WTC11 (cell line): ENCODE measurements around the gene FAM3C. TPM values are rescaled to one million over a fixed set of nuclear protein-coding genes. Genes with fewer than 3 reads are reported as not detected.

Experiments
- ATAC-seq: fragments of 200-7000 bp; cut with Tn5 transposase; 2 replicates; pipeline ENCODE4 v1.10.0; 2021; ENCODE audit warnings: mild to moderate bottlenecking, moderate library complexity
- CTCF ChIA-PET: fragments of 300-600 bp; sonication (Branson Sonifier 250); formaldehyde crosslinking; loops from one replicate; lab custom pipeline; 2021; ENCODE audit warnings: antibody characterized with exemption; lab: Charles Lee
- POLR2A ChIA-PET: fragments of 350-600 bp; sonication (Branson Sonifier 250); formaldehyde crosslinking; loops from one replicate; lab custom pipeline; 2021; ENCODE audit warnings: antibody characterized with exemption; lab: Charles Lee
- DNase-seq: peaks from one replicate; pipeline ENCODE4 v3.0.0; 2021; ENCODE audit warnings: low spot score
- H3K27ac Mint-ChIP-seq: 2 replicates; pipeline ENCODE4 v1.8.0; 2021; ENCODE audit warnings: mixed read lengths
- H3K27me3 Mint-ChIP-seq: 2 replicates; pipeline ENCODE4 v1.8.0; 2021; ENCODE audit warnings: low read depth, mild to moderate bottlenecking, moderate library complexity, mixed read lengths
- H3K36me3 Mint-ChIP-seq: 2 replicates; pipeline ENCODE4 v1.8.0; 2021; ENCODE audit warnings: mixed read lengths
- H3K4me1 Mint-ChIP-seq: 2 replicates; pipeline ENCODE4 v1.8.0; 2022; ENCODE audit warnings: mixed read lengths
- H3K4me3 Mint-ChIP-seq: 2 replicates; pipeline ENCODE4 v1.8.0; 2021; ENCODE audit warnings: mild to moderate bottlenecking, moderate library complexity, mixed read lengths
- H3K9me3 Mint-ChIP-seq: 2 replicates; pipeline ENCODE4 v1.8.0; 2021; ENCODE audit warnings: mixed read lengths
- AR ChIP-seq: fragments of 250-450 bp; sonication (Bioruptor Pico); IDR thresholded peaks from 2 replicates; pipeline ENCODE4 v1.9.0; 2021; ENCODE audit warnings: mild to moderate bottlenecking
- E2F5 ChIP-seq: sonication (generic); formaldehyde crosslinking; IDR thresholded peaks from 2 replicates; pipeline ENCODE4 v1.8.1; 2022; ENCODE audit warnings: mild to moderate bottlenecking, moderate library complexity, missing genetic modification reagents
- FOXJ3 ChIP-seq: sonication (generic); formaldehyde crosslinking; IDR thresholded peaks from 2 replicates; pipeline ENCODE4 v1.9.0; 2021; ENCODE audit warnings: missing genetic modification reagents, mild to moderate bottlenecking, borderline replicate concordance
- FOXP1 ChIP-seq: sonication (generic); formaldehyde crosslinking; IDR thresholded peaks from 2 replicates; pipeline ENCODE4 v1.8.0; 2022; ENCODE audit warnings: missing genetic modification reagents, mild to moderate bottlenecking, moderate library complexity, borderline replicate concordance
- GABPB1 ChIP-seq: sonication (generic); formaldehyde crosslinking; IDR thresholded peaks from 2 replicates; pipeline ENCODE4 v1.8.1; 2023; ENCODE audit warnings: mild to moderate bottlenecking, missing genetic modification reagents
- IRF2 ChIP-seq: sonication (generic); formaldehyde crosslinking; IDR thresholded peaks from 2 replicates; pipeline ENCODE4 v1.8.0; 2022; ENCODE audit warnings: low read depth, missing genetic modification reagents, borderline replicate concordance
- KAT7 ChIP-seq: sonication (generic); formaldehyde crosslinking; IDR thresholded peaks from 2 replicates; pipeline ENCODE4 v1.8.1; 2023; ENCODE audit warnings: missing genetic modification reagents, mild to moderate bottlenecking, borderline replicate concordance
- SP1 ChIP-seq: sonication (generic); formaldehyde crosslinking; conservative IDR thresholded peaks from 2 replicates; pipeline ENCODE4 v1.8.1; 2022; ENCODE audit warnings: missing genetic modification reagents
- TEAD1 ChIP-seq: sonication (generic); formaldehyde crosslinking; IDR thresholded peaks from 2 replicates; pipeline ENCODE4 v1.8.0; 2022; ENCODE audit warnings: mild to moderate bottlenecking, missing genetic modification reagents
- TP53 ChIP-seq: sonication (generic); formaldehyde crosslinking; IDR thresholded peaks from 2 replicates; pipeline ENCODE4 v1.8.1; 2023; ENCODE audit warnings: mild to moderate bottlenecking, missing genetic modification reagents
- ZNF121 ChIP-seq: sonication (generic); formaldehyde crosslinking; IDR thresholded peaks from 2 replicates; pipeline ENCODE4 v1.8.0; 2023; ENCODE audit warnings: missing genetic modification reagents
- ZNF263 ChIP-seq: sonication (generic); formaldehyde crosslinking; IDR thresholded peaks from 2 replicates; pipeline ENCODE4 v1.8.1; 2022; ENCODE audit warnings: low read depth, mild to moderate bottlenecking, moderate library complexity, missing genetic modification reagents
- total RNA-seq: library from RNA; stranded (reverse); gene quantifications from 3 replicates; pipeline ENCODE4 v1.2.3, GENCODE V29; 2021
- TF ChIP-seq, protein P1 (sequence below): sonication (generic); formaldehyde crosslinking; IDR thresholded peaks from 2 replicates; pipeline ENCODE4 v1.8.0; 2023; ENCODE audit warnings: missing genetic modification reagents
- TF ChIP-seq, protein P2 (sequence below): fragments of 250-450 bp; sonication (Bioruptor Pico); conservative IDR thresholded peaks from 2 replicates; pipeline ENCODE4 v1.9.0; 2021; ENCODE audit warnings: mild to moderate bottlenecking
- TF ChIP-seq, protein P3 (sequence below): sonication (generic); formaldehyde crosslinking; IDR thresholded peaks from 2 replicates; pipeline ENCODE4 v1.8.1; 2023; ENCODE audit warnings: mild to moderate bottlenecking, missing genetic modification reagents, moderate library complexity
- TF ChIP-seq, protein P4 (sequence below): sonication (generic); formaldehyde crosslinking; IDR thresholded peaks from 2 replicates; pipeline ENCODE4 v1.8.0; 2022; ENCODE audit warnings: mild to moderate bottlenecking, missing genetic modification reagents
- TF ChIP-seq, protein P5 (sequence below): sonication (generic); formaldehyde crosslinking; conservative IDR thresholded peaks from 2 replicates; pipeline ENCODE4 v1.8.1; 2023; ENCODE audit warnings: mild to moderate bottlenecking, low read depth, missing genetic modification reagents, moderate library complexity
- TF ChIP-seq, protein P6 (sequence below): sonication (generic); formaldehyde crosslinking; IDR thresholded peaks from 2 replicates; pipeline ENCODE4 v1.8.1; 2023; ENCODE audit warnings: mild to moderate bottlenecking, missing genetic modification reagents, moderate library complexity

FAM3C gene
- total RNA-seq, 1 experiment from 2014 or later: 65.7 TPM

GRCh38 chr7:121419201-121420148 is 23.4 kb upstream of the FAM3C start (continued):
- no peak for TF ChIP-seq KAT7 (CRISPR knock-in tag)
- TF ChIP-seq, protein P1, sequence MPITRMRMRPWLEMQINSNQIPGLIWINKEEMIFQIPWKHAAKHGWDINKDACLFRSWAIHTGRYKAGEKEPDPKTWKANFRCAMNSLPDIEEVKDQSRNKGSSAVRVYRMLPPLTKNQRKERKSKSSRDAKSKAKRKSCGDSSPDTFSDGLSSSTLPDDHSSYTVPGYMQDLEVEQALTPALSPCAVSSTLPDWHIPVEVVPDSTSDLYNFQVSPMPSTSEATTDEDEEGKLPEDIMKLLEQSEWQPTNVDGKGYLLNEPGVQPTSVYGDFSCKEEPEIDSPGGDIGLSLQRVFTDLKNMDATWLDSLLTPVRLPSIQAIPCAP (CRISPR knock-in tag): no peak
- TF ChIP-seq TP53 (CRISPR knock-in tag): no peak
- TF ChIP-seq, protein P2, sequence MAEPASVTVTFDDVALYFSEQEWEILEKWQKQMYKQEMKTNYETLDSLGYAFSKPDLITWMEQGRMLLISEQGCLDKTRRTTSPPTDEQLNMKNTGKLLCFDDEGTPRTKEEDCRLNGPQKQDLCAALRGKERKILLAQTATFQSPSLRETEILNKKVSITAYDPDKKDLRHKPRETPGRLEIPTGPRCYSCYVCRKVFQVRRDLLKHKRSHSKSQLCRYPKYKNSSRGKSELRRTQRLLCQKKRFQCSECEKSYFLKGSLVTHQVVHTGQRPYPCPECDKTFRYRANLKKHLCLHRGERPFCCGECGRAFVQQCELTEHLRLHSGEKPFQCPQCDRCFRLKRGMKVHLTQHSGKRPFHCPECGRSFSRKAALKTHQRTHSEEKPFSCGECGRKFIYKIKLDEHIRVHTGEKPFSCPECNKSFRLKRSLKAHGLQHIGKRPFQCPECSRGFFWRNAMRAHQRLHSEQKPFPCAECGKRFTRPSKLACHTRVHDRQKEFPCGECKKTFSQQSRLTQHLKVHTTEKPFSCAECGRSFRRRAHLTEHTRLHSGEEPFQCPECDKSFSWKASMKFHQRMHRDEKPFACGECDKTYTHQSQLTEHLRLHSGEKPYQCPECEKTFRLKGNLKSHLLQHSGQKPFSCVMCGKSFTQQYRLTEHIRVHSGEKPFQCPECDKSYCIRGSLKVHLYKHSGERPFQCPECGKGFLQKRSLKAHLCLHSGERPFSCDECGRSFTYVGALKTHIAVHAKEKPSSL: no peak
- TF ChIP-seq FOXJ3: no peak
- TF ChIP-seq ZNF121: no peak
- no peak for TF ChIP-seq AR (CRISPR knock-in tag)
- no peak for TF ChIP-seq GABPB1 (CRISPR knock-in tag)
- TF ChIP-seq, protein P3, sequence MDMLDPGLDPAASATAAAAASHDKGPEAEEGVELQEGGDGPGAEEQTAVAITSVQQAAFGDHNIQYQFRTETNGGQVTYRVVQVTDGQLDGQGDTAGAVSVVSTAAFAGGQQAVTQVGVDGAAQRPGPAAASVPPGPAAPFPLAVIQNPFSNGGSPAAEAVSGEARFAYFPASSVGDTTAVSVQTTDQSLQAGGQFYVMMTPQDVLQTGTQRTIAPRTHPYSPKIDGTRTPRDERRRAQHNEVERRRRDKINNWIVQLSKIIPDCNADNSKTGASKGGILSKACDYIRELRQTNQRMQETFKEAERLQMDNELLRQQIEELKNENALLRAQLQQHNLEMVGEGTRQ (CRISPR knock-in tag): no peak
- TF ChIP-seq TEAD1 (CRISPR knock-in tag): no peak

DNA sequence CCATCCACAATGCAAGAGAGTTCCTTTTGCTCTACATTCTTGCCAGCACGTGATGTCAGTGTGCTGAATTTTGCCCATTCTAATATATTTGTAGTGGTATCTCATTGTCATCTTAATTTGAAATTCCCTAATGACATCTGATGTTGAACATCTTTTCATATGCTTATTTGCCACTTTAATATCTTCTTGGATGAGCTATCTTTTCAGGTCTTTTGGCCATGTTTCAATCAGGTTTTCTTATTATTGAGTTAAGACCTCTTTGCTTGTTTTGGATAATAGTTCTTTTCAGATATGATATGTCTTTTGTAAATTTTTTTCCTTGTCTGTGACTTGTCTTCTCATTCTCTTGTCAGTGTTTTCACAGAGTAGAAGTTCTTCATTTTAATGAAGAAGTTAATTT is 20.4 kb upstream of the FAM3C start:
- Mint-ChIP-seq H3K27me3 (no peaks in the 10 kb centered on the region), H3K9me3 (peaks cover 6% of the 10 kb centered on the region), H3K4me1 (peaks cover 8% of the 10 kb centered on the region), H3K27ac (no peak overlapping the region), H3K4me3 (no peak overlapping the region), H3K36me3 (no peaks in the 10 kb centered on the region)
- no peak for ATAC-seq
- ChIA-PET CTCF (no interaction called here), POLR2A (no interaction called here)
- no peak for DNase-seq
- TF ChIP-seq ZNF263 (CRISPR knock-in tag) (no peak), IRF2 (CRISPR knock-in tag) (no peak), SP1 (CRISPR knock-in tag) (no peak), KAT7 (CRISPR knock-in tag) (no peak), TP53 (CRISPR knock-in tag) (no peak), E2F5 (CRISPR knock-in tag) (no peak), FOXP1 (CRISPR knock-in tag) (no peak)
- TF ChIP-seq, protein P4, sequence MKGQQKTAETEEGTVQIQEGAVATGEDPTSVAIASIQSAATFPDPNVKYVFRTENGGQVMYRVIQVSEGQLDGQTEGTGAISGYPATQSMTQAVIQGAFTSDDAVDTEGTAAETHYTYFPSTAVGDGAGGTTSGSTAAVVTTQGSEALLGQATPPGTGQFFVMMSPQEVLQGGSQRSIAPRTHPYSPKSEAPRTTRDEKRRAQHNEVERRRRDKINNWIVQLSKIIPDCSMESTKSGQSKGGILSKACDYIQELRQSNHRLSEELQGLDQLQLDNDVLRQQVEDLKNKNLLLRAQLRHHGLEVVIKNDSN: no peak
- TF ChIP-seq, protein P5, sequence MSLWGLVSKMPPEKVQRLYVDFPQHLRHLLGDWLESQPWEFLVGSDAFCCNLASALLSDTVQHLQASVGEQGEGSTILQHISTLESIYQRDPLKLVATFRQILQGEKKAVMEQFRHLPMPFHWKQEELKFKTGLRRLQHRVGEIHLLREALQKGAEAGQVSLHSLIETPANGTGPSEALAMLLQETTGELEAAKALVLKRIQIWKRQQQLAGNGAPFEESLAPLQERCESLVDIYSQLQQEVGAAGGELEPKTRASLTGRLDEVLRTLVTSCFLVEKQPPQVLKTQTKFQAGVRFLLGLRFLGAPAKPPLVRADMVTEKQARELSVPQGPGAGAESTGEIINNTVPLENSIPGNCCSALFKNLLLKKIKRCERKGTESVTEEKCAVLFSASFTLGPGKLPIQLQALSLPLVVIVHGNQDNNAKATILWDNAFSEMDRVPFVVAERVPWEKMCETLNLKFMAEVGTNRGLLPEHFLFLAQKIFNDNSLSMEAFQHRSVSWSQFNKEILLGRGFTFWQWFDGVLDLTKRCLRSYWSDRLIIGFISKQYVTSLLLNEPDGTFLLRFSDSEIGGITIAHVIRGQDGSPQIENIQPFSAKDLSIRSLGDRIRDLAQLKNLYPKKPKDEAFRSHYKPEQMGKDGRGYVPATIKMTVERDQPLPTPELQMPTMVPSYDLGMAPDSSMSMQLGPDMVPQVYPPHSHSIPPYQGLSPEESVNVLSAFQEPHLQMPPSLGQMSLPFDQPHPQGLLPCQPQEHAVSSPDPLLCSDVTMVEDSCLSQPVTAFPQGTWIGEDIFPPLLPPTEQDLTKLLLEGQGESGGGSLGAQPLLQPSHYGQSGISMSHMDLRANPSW: no peak
- TF ChIP-seq, protein P6, sequence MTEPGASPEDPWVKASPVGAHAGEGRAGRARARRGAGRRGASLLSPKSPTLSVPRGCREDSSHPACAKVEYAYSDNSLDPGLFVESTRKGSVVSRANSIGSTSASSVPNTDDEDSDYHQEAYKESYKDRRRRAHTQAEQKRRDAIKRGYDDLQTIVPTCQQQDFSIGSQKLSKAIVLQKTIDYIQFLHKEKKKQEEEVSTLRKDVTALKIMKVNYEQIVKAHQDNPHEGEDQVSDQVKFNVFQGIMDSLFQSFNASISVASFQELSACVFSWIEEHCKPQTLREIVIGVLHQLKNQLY: no peak
